GM19452 (cell line): ENCODE results near the gene ZP2.
A peak's percentile ranks its signal among the peaks of the same experiment; 100 is the strongest.
"Not testable (repeated sequence)": the region's sequence is repeated elsewhere in the genome, so short reads cannot be mapped to it uniquely, and the experiment has no call there.

Experiments used
- ATAC-seq: cut with Tn5 transposase; IDR thresholded peaks from one replicate; pipeline ENCODE4 v1.9.1; 2021; ENCODE audit not compliant: unreplicated experiment

Gene ZP2

DNA sequence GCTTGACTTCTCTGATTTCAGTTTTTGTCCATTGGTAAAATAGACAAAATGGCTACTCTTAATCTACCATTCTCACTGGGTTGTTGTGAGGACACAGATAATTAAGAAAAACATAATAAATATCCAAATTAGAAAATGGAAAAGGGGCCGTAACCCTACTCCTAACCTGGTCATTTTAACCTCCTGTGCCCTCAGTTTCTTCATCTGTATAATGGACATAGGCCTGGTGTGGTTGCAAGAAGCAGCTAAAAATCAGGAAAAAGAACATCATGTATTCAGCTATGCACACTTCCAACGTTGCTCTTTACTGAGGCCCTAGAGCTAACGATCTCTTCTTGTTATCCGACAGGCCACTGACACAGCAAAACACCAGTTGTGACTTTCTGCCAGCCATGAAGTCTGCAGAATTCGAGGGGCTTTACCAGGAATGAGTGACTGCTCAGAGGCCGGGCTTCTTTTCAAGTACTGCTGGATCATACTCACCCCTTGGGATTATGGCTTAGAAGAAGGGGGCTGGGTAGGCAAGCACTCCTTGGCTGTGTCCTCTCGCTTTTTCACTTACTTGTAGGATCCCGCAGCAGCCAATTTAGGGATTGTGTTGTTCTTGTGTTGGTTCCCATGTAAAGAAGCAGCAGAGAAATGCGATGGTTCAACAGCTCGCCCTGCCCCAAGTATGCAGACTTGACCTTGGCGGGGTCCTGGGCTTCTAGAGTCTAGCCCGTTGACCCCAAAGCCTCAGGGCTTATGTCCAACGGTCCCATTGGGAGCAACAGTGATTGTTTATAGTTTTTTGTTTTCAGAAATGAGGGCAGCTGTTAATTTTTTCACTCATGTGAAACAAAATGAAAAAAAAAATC is 32.0 kb downstream of the ZP2 start:
- ATAC-seq: no peak

DNA sequence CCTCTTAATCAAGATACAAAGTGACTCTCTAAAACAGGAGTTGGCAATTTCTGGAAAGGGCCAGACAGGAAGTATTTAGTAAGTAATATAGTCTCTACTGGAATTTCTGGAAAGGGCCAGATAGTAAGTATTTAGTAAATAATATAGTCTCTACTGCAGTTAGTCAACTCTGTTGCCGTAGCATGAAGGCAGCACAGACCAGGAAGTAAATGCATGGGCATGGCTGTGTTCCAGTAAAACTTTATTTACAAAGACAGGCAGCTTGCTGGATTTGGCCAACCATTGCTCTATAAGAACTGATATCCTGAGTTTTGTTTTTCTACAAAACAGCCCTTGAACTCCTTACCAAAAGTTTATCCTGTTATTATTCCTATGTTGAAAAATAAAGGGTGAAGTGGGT is 36.0 kb downstream of the ZP2 start:
- no peak for ATAC-seq

DNA sequence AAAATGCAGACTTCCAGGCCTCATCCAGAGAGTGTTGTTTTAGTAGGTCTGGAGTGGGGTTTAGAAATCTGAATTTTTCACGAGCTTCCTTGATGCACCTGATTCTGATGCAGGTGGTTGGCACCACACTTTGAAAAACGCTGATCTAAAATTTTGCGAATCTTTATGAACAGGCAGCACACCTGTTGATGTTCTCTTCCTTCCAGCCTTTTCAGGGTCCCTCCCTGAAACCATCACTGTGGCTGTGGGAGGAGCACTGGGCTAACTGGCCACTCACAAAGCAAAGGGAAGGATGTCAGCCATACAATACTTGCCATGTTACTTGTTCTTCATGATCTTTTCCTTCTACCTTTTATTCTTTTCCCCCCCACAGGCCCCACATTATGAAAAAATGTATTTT is 38.7 kb downstream of the ZP2 start:
- no peak for ATAC-seq

DNA sequence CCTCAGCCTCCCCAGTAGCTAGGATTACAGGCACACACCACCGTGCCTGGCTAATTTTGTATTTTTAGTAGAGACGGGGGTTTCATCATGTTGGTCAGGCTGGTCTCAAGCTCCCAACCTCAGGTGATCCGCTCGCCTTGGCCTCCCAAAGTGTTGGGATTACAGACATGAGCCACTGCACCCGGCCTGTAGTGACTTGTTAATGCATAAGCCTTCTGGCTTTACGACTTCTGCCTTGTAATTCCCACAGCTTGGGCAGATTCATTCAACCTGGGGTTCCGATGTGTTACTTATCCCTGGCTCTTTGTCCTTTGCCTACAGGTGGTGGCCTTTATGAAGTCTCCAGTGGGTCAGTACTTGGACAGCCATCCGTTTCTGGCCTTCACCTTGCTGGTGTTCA is 41.3 kb downstream of the ZP2 start:
- ATAC-seq: not testable (repeated sequence)

DNA sequence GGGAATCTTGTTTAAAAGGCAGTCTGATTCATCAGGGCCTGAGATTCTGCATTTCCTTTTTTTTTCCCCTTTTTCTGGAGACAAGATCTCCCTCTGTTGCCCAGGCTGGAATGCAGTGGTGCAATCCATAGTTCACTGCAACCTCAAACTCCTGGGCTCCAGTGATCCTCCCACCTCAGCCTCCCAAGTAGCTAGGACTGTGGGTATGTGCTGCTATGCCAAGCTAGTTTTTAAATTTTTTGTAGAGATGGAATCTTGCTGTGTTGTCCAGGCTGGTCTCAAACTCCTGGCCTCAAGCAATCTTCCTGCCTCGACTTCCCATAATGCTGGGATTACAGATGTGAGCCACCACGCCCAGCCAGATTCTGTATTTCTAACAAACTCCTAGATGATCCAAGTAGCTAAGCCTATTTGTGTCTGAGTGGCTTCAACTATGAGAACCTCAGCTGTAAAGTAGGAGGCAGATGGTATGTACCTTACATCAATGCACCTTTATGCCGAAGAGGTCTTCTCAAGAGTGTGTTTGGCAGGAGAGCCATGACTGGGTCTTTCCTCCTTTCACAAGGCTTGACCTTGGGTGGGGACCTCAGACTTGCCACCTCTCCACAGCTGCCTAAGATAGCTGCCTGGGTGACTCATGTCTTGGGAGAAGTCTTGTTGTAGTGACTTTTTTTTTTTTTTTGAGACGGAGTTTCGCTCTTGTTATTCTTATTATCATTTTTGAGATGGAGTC is 42.0 kb downstream of the ZP2 start:
- no peak for ATAC-seq

DNA sequence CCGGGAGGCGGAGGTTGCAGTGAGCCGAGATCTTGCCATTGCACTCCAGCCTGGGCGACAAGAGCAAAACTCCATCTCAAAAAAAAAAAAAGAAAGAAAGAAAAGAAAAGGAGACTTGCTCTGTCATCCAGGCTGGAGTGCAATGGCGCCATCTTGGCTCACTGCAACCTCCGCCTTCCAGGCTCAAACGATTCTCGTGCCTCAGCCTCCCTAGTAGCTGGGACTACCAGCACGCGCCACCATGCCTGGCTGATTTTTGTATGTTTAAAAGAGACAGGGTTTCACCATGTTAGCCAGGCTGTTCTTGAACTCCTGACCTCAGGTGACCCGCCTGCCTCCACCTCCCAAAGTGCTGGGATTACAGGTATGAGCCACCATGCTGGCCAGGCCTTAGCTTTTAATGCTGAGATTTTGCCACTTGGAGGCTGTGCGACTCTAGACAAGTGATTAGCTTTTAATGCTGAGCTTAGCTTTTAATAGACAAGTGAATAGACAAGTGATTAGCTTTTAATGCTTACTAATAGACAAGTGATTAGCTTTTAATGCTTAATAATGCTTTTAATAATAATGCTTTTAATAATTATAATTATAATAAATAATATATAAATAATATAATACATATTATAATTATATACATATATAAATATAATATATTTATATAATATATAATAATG is 43.3 kb downstream of the ZP2 start:
- ATAC-seq: no peak

DNA sequence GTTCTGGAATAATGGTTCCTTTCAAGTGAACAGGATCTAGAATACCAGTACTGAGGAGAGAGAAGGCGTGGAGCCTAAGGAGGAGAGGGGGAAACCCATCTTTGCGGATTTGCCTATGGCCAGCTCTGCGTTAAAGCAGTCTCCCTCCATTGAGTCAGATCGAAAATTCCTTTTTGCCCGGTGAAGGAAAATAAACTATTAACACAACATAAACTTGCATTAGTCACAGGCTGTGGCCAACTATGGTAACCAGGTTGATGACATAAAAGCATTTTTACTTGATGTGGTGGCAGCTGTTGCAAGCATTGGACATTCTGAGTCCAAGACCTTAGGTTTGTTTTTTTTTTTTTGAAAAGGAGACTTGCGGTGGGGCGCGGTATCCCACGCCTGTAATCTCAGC is 44.0 kb downstream of the ZP2 start:
- ATAC-seq: no peak

DNA sequence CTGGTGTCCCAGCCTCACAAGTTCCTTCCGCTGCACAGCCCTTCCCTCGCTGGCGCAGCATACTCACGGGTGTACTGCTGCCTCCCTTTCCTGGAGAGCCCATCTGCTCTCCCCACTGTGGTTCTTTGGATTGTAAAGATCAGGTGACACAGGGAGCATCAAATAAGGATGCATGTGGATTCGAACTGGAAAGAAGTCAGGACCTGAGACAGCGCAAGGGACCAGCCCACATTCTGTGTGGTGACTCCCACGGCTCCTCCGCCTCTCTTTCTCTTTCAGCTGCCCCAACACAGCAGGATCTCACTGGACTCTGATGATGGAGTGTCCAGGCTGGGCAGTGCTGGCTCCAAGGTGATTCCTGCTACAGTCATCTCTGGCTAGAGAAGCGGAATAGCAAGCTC is 44.8 kb downstream of the ZP2 start:
- ATAC-seq: no peak

DNA sequence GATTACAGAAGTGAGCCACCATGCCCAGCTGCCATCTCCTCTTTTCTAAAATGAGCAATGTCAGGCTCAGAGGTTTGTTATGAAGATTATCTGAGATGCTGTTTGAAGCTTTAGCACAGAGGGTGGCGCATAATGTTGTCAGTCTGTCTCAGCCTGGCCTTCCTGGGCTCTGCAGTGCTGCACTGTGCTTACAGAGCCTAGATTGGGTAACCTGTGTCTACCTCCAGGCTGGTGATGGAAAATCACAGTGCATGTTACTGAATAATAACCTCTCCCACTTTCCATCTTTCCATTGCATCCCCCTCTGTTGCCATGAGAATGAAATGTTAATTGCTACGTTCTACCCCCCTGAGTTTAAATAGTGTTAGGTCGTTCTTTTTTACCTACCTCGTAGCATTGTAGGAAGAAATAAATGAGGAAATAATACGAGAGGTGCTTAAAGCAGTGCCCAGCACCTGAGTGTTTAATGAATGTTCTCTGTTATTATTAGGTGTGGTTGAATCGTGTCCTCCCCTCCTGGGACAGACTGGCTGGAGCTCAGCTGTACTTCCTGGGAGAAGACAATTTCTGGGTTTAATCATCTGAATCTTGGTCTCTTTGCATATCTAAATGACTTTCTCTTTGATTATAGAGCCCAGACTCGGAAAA is 46.7 kb downstream of the ZP2 start:
- no peak for ATAC-seq

DNA sequence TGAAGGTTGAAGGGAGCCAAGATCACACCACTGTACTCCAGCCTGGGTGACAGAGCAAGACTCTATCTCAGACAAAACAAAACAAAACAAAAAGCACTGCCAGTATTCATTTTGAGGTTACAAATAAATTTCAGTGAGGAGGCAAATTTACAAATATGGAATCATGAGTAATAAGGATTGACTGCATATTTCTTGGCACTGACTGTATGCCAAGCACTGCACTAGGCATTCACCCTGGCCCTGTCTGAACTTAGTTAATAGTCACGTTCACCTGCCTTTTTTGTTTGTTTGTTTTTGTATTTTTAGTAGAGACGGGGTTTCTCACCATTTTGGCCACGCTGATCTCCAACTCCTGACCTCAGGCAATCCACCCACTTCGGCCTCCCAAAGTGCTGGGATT is 47.8 kb downstream of the ZP2 start:
- no peak for ATAC-seq

DNA sequence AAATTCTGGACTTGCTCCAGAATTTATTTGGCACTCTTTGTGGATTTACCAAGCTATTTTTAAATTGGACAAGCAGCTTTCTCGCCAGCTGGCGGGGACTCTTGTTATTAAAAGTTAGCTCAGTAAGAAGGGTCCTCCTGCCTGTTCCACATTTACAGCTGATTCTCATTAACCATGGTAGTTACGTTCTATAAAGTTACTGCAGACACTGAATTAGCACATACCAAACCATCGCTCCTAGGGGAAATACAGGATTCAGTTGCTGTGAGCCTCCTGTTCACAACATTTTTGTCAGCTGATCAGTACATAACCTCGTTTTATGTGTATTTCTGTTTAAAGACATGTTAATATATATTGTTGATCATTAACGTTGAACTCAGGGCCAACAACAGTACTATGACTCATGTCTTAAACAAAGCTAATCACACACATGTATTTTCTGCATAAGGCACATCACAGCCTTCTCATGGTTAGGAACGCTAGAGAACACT is 48.7 kb downstream of the ZP2 start:
- no peak for ATAC-seq

DNA sequence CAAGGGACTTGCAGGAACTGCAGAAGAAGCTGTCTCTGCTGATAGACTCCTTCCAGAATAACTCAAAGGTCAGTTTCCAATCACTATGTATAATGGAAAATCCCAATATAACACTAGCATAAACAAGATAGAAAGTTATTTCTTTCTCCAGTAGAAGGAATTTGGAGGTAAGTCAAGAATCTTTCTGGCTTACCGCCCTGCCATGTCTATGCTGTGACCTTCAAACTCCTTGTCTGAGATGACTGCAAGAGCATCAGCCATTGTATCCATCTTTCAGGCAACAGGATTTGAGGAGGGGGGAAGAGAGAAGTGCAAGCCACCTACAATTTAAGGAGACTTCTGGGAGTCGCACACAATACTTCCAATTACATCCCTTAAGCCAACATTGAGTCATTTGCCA is 50.2 kb downstream of the ZP2 start:
- no peak for ATAC-seq

DNA sequence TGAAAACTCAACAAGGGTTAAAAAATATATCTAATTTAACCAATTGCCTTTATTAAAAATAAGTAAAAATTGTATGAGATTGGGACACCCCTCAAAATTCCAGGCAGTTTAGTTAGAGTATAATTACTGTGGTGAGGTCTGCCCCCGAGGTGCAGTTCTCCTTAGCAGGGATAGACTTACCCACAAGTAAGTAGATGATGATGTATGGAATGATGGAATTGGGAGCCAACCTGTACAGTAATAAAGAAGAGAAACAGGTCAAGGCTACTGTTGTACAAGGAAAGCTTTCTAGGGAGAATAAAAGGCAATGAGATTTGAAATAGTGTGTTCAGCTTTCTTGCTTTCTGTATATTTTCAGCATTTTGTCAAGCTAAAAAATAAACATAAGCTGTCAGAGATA is 51.1 kb downstream of the ZP2 start:
- ATAC-seq: no peak

DNA sequence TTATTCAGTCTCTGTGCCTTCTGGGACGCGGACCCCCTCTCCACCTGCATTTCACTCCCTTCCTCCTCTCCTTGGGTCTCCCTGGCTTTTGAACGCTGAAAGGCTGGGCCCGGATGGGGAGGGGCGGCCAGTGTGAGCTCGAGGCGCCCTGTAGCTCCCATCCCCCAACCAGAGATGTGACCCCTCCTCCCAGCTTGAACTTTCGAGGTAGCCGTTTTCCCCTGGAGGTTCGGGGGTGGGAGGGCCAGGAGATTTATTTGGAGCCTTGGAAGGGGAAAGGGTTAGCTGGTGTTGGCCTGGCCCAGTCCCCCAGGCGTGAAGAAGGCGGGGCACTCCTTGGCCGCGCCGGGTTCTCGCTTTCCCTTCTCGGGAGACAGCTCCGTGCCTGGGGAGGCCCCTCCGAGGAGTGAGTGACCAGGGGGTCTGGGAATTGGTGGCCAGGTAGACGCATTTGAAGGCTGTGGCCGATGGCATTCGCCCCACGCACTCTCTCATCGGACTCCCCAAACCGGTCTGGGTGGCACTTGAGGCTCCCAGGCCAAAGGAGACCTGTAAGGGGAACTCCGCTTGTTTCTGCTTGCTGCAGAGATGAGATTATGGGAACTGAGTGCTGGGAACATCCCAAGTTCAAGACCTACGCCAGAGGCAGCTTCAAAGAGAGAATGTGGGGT is 52.0 kb downstream of the ZP2 start:
- ATAC-seq: no peak

DNA sequence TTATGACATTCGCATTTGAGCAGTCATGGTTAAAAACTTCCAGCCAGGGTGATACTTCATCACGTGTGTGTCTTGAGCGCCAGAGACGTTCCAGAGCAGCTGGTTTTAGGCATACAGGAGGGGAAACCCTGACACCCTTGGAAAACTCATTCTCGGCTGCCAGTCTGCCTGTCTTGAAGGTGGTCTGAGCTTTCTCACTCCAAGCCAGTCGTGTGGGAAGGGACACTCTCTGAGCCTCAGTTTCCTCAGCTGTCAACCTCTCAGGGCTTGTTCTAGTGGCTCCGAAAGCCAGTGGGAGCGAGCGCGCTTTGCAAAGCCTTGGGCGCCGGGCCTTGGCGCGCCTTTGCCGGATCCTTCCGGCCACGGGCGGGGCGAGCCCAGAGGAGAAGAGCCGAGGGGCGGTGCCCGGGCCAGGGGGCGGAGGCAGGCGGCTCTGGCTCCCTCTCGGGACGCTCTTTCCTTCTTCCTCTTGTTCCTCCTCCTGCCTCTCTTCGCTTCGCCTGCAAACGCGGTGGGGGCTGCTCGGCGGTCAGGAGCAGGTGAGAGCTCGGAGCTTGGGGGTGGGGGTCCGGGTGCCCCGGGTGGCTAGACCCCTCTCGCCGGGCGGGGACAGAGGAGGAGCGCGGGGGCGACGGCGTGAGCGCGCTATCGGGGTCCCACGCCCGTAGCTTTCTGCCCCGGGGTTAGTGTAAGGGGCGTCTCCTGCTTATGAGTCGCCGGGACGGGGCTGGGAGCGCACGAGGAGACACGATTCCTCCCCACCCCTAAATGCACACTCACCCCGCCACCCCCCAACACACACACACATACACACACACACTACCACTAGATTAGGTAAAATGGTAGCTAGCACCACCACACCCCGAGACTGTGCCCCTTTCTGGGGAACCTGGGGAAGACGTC is 52.9 kb downstream of the ZP2 start, which contains the start of gene LDAF1:
LDAF1 (plus strand) TSS at position 467 of the 903 bp plus-strand sequence. CDS start 2,509 bp downstream, outside the sequence.
- peak; percentile 83 for ATAC-seq

DNA sequence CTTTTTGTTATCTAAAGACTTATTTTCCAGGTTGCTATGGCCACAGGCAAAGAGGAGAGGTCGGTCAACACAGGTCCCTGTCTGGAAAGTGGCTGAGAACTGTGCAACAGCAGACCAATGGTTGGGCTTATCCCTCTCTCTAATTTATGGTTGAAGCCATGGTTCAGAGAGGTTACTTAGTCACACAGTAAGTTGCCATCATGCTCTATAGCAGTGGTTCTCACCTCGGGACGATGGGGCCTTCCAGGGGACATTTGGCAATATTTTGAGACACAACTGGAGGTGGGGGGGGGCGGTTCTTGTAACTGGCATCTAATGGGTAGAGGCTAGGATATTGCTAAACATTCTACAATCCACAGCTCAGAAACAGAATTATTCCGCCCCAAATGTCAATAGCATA is 53.7 kb downstream of the ZP2 start:
- ATAC-seq: no peak

DNA sequence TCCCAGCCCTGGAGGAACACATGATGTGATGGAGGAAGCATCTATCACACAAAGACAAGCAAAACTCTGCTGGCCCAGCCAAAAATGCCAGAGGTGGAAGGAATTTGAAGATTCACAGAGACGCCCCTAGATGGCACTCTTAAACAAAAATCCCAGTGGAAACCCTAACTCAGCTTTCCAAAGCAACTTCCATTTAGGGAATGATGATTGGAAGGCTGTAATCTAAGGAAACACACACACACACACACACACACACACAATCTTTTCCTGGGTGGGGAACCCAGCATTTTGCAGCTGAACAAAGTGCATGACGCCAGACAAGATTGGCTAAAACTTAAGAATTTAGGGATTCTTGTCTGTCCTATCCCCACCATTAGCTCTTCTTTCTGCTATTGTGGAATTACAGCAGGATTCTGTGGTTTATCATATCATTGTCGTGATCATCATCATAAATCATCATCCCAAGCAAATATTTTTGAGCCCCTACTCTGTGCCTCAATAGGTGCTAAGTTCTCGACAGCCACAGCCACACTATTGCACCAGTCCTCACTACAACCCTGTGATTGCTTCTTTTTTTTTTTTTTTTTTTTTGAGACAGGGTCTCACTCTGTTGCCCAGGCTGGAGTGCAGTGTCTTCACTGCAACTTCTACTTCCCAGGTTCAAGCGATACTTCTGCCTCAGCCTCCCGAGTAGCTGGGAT is 54.5 kb downstream of the ZP2 start:
- ATAC-seq: no peak

DNA sequence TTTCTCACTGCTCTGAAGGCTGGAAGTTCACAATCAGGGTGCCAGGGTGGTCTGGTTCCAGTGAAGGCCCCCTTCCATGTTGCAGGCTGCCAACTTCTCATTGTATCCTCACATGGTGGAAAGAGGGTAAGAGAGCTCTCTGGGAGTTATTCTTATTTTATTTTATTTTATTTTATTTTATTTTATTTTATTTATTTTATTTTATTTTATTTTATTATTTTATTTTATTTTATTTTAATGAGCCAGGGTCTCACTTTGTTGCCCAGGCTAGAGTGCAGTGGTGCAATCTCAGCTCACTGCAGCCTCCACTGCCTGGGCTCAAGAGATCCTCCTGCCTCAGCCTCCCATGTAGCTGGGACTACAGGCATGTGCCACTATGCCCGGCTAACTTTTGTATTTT is 55.4 kb downstream of the ZP2 start:
- ATAC-seq: not testable (repeated sequence)
